ENCODE results near the gene LUC7L. TPM values are rescaled to one million over a fixed set of nuclear protein-coding genes. Genes with fewer than 3 reads are reported as not detected.
A peak's percentile ranks its signal among the peaks of the same experiment; 100 is the strongest.
"Not testable (repeated sequence)": the region's sequence is repeated elsewhere in the genome, so short reads cannot be mapped to it uniquely, and the experiment has no call there.

Gene LUC7L
- total RNA-seq, 1 donor: 52.7 TPM

GRCh38 chr16:179211-180092, 49.8 kb downstream of the LUC7L start:
- no peak for DNase-seq (ENCODE audit: low read depth)
- no peak overlapping the region for H3K4me3 ChIP-seq (ENCODE audit: low read depth, low read length)
- TF ChIP-seq CTCF (IDR thresholded peaks at IDR 0.05; ENCODE audit: insufficient read depth, low read depth, low read length): no peak

DNA sequence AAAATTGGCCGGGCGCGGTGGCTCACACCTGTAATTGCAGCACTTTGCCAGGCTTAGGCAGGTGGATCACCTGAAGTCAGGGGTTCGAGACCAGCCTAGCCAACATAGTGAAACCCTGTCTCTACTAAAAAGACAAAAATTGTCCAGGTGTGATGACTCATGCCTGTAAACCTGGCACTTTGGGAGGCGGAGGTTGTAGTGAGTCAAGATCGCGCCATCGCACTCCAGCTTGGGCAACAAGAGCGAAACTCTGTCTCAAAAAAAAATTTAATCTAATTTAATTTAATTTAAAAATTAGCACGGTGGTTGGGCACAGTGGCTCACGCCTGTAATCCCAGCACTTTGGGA, 50.6 kb downstream of the LUC7L start:
- TF ChIP-seq CTCF (IDR thresholded peaks at IDR 0.05; ENCODE audit: insufficient read depth, low read depth, low read length): no peak
- no peak overlapping the region for H3K4me3 ChIP-seq (ENCODE audit: low read depth, low read length)
- DNase-seq (ENCODE audit: low read depth): no peak

GRCh38 chr16:177981-178667, 51.1 kb downstream of the LUC7L start:
- no peak for TF ChIP-seq CTCF (IDR thresholded peaks at IDR 0.05; ENCODE audit: insufficient read depth, low read depth, low read length)
- no peak for DNase-seq (ENCODE audit: low read depth)
- no peak overlapping the region for H3K4me3 ChIP-seq (ENCODE audit: low read depth, low read length)

- peak; percentile 36 for DNase-seq (ENCODE audit: low read depth)
- no peak for TF ChIP-seq CTCF (IDR thresholded peaks at IDR 0.05; ENCODE audit: insufficient read depth, low read depth, low read length)
- no peak overlapping the region for H3K4me3 ChIP-seq (ENCODE audit: low read depth, low read length)
Measured at GRCh38 chr16:177394-177822, 51.8 kb downstream of the LUC7L start.

DNA sequence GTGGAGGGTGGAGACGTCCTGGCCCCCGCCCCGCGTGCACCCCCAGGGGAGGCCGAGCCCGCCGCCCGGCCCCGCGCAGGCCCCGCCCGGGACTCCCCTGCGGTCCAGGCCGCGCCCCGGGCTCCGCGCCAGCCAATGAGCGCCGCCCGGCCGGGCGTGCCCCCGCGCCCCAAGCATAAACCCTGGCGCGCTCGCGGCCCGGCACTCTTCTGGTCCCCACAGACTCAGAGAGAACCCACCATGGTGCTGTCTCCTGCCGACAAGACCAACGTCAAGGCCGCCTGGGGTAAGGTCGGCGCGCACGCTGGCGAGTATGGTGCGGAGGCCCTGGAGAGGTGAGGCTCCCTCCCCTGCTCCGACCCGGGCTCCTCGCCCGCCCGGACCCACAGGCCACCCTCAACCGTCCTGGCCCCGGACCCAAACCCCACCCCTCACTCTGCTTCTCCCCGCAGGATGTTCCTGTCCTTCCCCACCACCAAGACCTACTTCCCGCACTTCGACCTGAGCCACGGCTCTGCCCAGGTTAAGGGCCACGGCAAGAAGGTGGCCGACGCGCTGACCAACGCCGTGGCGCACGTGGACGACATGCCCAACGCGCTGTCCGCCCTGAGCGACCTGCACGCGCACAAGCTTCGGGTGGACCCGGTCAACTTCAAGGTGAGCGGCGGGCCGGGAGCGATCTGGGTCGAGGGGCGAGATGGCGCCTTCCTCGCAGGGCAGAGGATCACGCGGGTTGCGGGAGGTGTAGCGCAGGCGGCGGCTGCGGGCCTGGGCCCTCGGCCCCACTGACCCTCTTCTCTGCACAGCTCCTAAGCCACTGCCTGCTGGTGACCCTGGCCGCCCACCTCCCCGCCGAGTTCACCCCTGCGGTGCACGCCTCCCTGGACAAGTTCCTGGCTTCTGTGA, 52.5 kb downstream of the LUC7L start, which contains the start of gene HBA1:
Gene HBA1 (plus strand): TSS at position 204 of the 906 bp plus-strand sequence. CDS start 37 bp downstream, at position 241.
- DNase-seq (ENCODE audit: low read depth); H3K4me3 ChIP-seq (ENCODE audit: low read depth, low read length): not testable (repeated sequence)

DNA sequence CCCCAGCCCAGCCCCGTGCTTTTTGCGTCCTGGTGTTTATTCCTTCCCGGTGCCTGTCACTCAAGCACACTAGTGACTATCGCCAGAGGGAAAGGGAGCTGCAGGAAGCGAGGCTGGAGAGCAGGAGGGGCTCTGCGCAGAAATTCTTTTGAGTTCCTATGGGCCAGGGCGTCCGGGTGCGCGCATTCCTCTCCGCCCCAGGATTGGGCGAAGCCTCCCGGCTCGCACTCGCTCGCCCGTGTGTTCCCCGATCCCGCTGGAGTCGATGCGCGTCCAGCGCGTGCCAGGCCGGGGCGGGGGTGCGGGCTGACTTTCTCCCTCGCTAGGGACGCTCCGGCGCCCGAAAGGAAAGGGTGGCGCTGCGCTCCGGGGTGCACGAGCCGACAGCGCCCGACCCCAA, 53.2 kb downstream of the LUC7L start:
- not testable (repeated sequence) for DNase-seq (ENCODE audit: low read depth)

GRCh38 chr16:175011-175949, 54.0 kb downstream of the LUC7L start:
- no peak overlapping the region for H3K4me3 ChIP-seq (ENCODE audit: low read depth, low read length)
- no peak for DNase-seq (ENCODE audit: low read depth)
- no peak for TF ChIP-seq CTCF (IDR thresholded peaks at IDR 0.05; ENCODE audit: insufficient read depth, low read depth, low read length)

More for the DNA sequence above, 53.2 kb downstream of the LUC7L start:
- not testable (repeated sequence) for H3K4me3 ChIP-seq (ENCODE audit: low read depth, low read length)

- not testable (repeated sequence) for H3K4me3 ChIP-seq (ENCODE audit: low read depth, low read length); DNase-seq (ENCODE audit: low read depth)
Measured at GRCh38 chr16:173928-174769, 55.1 kb downstream of the LUC7L start.

- not testable (repeated sequence) for H3K4me3 ChIP-seq (ENCODE audit: low read depth, low read length); DNase-seq (ENCODE audit: low read depth)
Measured at GRCh38 chr16:173211-173854, 55.9 kb downstream of the LUC7L start.

All from fibroblast of villous mesenchyme (primary cell).